Hepatocyte (in vitro differentiated cells): ENCODE results near the gene MYBPH. TPM values are rescaled to one million over a fixed set of nuclear protein-coding genes. Genes with fewer than 3 reads are reported as not detected.

Experiments
- DNase-seq: peaks from one replicate; pipeline ENCODE4 v3.0.0-alpha.2; 2016; ENCODE audit warnings: low spot score
- H2AFZ ChIP-seq: fragments of 200-600 bp; sonication (generic); 2 replicates; pipeline ENCODE4 v1.6.0; 2016; ENCODE audit warnings: antibody characterized with exemption, mild to moderate bottlenecking
- H3K27ac ChIP-seq: fragments of 200-600 bp; sonication (generic); 2 replicates; pipeline ENCODE4 v1.5.1; 2016; ENCODE audit warnings: mild to moderate bottlenecking
- H3K27me3 ChIP-seq: fragments of 200-600 bp; sonication (generic); 2 replicates; pipeline ENCODE4 v1.6.1; 2016
- H3K36me3 ChIP-seq: fragments of 200-600 bp; sonication (generic); replicated peaks from 2 replicates; pipeline ENCODE4 v1.5.1; 2016; ENCODE audit warnings: low read depth; ENCODE audit not compliant: insufficient read depth
- H3K4me1 ChIP-seq: fragments of 200-600 bp; sonication (generic); 2 replicates; pipeline ENCODE4 v1.5.1; 2016; ENCODE audit warnings: mild to moderate bottlenecking, moderate library complexity; ENCODE audit not compliant: insufficient read depth
- H3K4me2 ChIP-seq: fragments of 200-600 bp; sonication (generic); 2 replicates; pipeline ENCODE4 v1.6.0; 2016
- H3K4me3 ChIP-seq: fragments of 200-600 bp; sonication (generic); 2 replicates; pipeline ENCODE4 v1.5.1; 2016; ENCODE audit warnings: mild to moderate bottlenecking
- H3K79me2 ChIP-seq: fragments of 200-600 bp; sonication (generic); 2 replicates; pipeline ENCODE4 v1.6.0; 2017; ENCODE audit warnings: mild to moderate bottlenecking
- H3K9me2 ChIP-seq: fragments of 200-600 bp; sonication (generic); replicated peaks from 2 replicates; pipeline ENCODE4 v1.6.0; 2017; ENCODE audit warnings: mild to moderate bottlenecking; ENCODE audit not compliant: insufficient read depth
- H3K9me3 ChIP-seq: fragments of 200-600 bp; sonication (generic); 2 replicates; pipeline ENCODE4 v1.5.1; 2016; ENCODE audit warnings: low read depth, mild to moderate bottlenecking
- H4K20me1 ChIP-seq: fragments of 200-600 bp; sonication (generic); 2 replicates; pipeline ENCODE4 v1.6.0; 2016; ENCODE audit warnings: mild to moderate bottlenecking; ENCODE audit not compliant: insufficient read depth, poor library complexity, severe bottlenecking
- EZH2 ChIP-seq: fragments of 200-600 bp; sonication (generic); IDR thresholded peaks from 2 replicates; pipeline ENCODE4 v1.6.1; 2016; ENCODE audit warnings: antibody characterized with exemption, mild to moderate bottlenecking, borderline replicate concordance
- EZH2phosphoT487 ChIP-seq: fragments of 200-600 bp; sonication (generic); IDR thresholded peaks from one replicate; pipeline ENCODE4 v1.6.1; 2018; ENCODE audit warnings: antibody characterized with exemption, mild to moderate bottlenecking, low read depth, moderate library complexity; ENCODE audit not compliant: unreplicated experiment, severe bottlenecking
- WGBS: methylation state at CpG from one replicate; pipeline ENCODE4 v1.1.6; 2016; ENCODE audit warnings: low lambda C conversion rate; ENCODE audit errors: missing lambda C conversion rate; 5-methylcytosine and 5-hydroxymethylcytosine counted together
- polyA plus RNA-seq: library from polyadenylated mRNA; unstranded; fragments of >200 nt; fragmentation: Nextera tagmentation; extraction: Ambion mirVana; gene quantifications from 2 replicates; pipeline ENCODE4 v1.2.1, GENCODE V29; 2016
- total RNA-seq: library from RNA; depleted of rRNA; stranded (reverse); fragments of >200 nt; gene quantifications from 2 replicates; pipeline ENCODE4 v1.2.3, GENCODE V29; 2014
- TF ChIP-seq, protein P1 (sequence below): fragments of 200-600 bp; sonication (generic); IDR thresholded peaks from 2 replicates; pipeline ENCODE4 v1.5.1; 2016; ENCODE audit warnings: antibody characterized with exemption, mild to moderate bottlenecking; ENCODE audit not compliant: poor library complexity

The MYBPH gene
- total and polyA plus RNA-seq, 2 experiments from 2014 or later = 0.70 TPM; not detected in 1

DNA sequence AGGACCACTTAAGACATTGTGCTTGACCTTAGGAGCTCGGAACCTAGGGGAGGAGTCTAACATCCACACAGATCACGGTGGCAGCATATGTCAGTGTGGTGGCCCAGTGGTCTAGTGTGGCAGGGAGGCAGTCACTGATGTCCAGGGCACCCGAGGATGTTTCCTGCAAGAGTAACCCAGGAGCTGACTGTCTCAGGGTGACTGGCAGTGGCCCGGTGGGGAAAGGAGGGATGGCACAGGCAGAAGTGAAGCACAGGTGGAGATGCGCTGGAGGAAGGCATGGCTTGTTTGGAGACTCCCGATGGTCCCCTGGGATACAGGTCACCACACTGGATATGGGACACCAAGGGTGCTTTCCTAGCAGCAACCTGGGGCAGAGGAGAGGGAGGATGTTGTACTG is 37.5 kb upstream of the MYBPH start:
- no peaks in the 10 kb centered on the region for H3K9me3 ChIP-seq
- no peak overlapping the region for H2AFZ ChIP-seq
- no peak overlapping the region for H3K4me2 ChIP-seq
- H3K4me3 ChIP-seq = no peak overlapping the region
- H3K27ac ChIP-seq = no peak overlapping the region
- no peaks in the 10 kb centered on the region for H4K20me1 ChIP-seq
- peaks cover 4% of the 10 kb centered on the region for H3K4me1 ChIP-seq
- TF ChIP-seq, protein P1, sequence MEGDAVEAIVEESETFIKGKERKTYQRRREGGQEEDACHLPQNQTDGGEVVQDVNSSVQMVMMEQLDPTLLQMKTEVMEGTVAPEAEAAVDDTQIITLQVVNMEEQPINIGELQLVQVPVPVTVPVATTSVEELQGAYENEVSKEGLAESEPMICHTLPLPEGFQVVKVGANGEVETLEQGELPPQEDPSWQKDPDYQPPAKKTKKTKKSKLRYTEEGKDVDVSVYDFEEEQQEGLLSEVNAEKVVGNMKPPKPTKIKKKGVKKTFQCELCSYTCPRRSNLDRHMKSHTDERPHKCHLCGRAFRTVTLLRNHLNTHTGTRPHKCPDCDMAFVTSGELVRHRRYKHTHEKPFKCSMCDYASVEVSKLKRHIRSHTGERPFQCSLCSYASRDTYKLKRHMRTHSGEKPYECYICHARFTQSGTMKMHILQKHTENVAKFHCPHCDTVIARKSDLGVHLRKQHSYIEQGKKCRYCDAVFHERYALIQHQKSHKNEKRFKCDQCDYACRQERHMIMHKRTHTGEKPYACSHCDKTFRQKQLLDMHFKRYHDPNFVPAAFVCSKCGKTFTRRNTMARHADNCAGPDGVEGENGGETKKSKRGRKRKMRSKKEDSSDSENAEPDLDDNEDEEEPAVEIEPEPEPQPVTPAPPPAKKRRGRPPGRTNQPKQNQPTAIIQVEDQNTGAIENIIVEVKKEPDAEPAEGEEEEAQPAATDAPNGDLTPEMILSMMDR = no peak
- TF ChIP-seq EZH2 (no peak), EZH2phosphoT487 (no peak)
- H3K36me3 ChIP-seq = no peaks in the 10 kb centered on the region
- no peaks in the 10 kb centered on the region for H3K9me2 ChIP-seq
- no peaks in the 10 kb centered on the region for H3K79me2 ChIP-seq
- H3K27me3 ChIP-seq = no peaks in the 10 kb centered on the region
- DNase-seq = no peak
- 95% methylated on average over 6 of the region's 6 CpGs for WGBS

DNA sequence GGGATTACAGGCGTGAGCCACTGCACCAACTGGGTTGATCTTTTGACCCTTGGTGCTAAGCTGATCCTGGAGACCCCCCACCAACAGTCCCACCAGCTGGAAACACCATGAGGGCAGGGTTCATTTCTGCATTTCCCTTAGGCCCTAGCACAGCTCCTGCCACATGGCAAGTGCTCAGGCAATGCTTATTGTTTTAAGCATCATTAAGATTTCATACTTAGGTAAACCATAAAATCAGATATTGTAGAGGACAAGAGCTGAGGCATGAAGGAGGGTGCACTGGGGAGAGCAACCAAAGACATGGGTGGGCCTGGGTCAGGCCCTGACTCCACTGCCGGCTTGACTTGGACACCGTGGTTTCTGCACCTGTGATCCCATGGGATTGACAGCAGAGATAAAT is 36.2 kb upstream of the MYBPH start:
- H3K4me3 ChIP-seq = no peak overlapping the region
- no peaks in the 10 kb centered on the region for H3K36me3 ChIP-seq
- no peak overlapping the region for H2AFZ ChIP-seq
- no peaks in the 10 kb centered on the region for H4K20me1 ChIP-seq
- H3K27ac ChIP-seq = no peak overlapping the region
- 94% methylated on average over 3 of the region's 3 CpGs for WGBS
- no peak for DNase-seq
- peaks cover 4% of the 10 kb centered on the region for H3K4me1 ChIP-seq
- no peaks in the 10 kb centered on the region for H3K9me3 ChIP-seq
- no peaks in the 10 kb centered on the region for H3K9me2 ChIP-seq
- no peak for TF ChIP-seq EZH2
- TF ChIP-seq EZH2phosphoT487 = no peak
- TF ChIP-seq, protein P1 = no peak
- H3K4me2 ChIP-seq = no peak overlapping the region
- H3K27me3 ChIP-seq = no peaks in the 10 kb centered on the region
- H3K79me2 ChIP-seq = no peaks in the 10 kb centered on the region

DNA sequence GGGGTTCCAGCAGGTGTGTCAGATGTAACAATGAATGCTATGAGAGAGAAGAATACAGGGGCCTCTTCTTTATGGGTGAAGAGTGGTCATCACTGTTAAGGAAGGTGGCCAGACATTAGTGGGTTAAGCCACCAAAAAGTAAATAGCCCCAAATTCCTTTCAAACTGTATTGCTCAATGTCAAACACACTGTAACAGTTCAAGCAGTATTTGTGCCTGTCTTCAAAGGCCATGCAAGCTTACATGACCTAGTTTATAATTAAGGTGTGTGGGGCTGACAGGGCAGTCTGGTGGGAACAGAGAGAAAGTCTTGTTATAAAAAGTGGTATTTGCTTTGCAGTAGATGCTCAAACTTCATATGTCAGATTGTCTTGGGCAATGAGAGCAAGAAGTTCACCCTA is 35.4 kb upstream of the MYBPH start:
- Histone ChIP-seq H3K4me1 (peaks cover 4% of the 10 kb centered on the region), H3K36me3 (no peaks in the 10 kb centered on the region), H4K20me1 (no peaks in the 10 kb centered on the region), H3K9me2 (no peaks in the 10 kb centered on the region), H3K27me3 (no peaks in the 10 kb centered on the region), H3K4me2 (no peak overlapping the region), H3K4me3 (no peak overlapping the region), H3K9me3 (no peaks in the 10 kb centered on the region), H3K79me2 (no peaks in the 10 kb centered on the region), H3K27ac (no peak overlapping the region), H2AFZ (no peak overlapping the region)
- no peak for DNase-seq
- TF ChIP-seq, protein P1 = no peak
- no peak for TF ChIP-seq EZH2phosphoT487
- TF ChIP-seq EZH2 = no peak

DNA sequence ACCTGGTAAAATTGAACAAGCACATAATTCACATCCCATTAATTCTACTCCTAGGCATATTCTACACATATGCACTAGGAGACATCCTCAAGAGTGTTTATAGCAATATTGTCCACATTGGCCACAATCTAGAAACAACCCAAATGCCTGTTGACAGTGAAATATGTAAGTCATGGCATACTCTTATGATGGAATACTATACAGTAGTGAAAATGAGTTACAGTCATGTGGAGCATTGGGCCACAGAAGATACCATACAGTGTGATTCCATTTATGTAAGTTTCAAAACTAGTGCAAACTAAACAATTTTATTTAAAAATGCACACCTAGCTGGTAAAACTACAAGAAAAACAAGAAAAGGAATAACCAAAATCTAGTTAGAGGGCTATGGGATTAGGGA is 34.7 kb upstream of the MYBPH start:
- Histone ChIP-seq H3K9me3 (no peaks in the 10 kb centered on the region), H2AFZ (no peak overlapping the region), H3K36me3 (no peaks in the 10 kb centered on the region), H3K79me2 (no peaks in the 10 kb centered on the region), H3K4me2 (no peak overlapping the region), H4K20me1 (no peaks in the 10 kb centered on the region), H3K4me1 (peaks cover 4% of the 10 kb centered on the region), H3K9me2 (no peaks in the 10 kb centered on the region), H3K4me3 (no peak overlapping the region), H3K27ac (no peak overlapping the region), H3K27me3 (no peaks in the 10 kb centered on the region)
- no peak for DNase-seq
- no peak for TF ChIP-seq EZH2phosphoT487
- TF ChIP-seq, protein P1 = no peak
- no peak for TF ChIP-seq EZH2
